Measurements from ENCODE around the gene JPH3. TPM values are rescaled to one million over a fixed set of nuclear protein-coding genes. Genes with fewer than 3 reads are reported as not detected.

The JPH3 gene
- total RNA-seq, 2 experiments from 2014 or later = 0.07 to 0.14 TPM

GRCh38 chr16:87637357-87637756 lies 35.0 kb downstream of the JPH3 start:
- H3K4me3 Mint-ChIP-seq = no peak overlapping the region

GRCh38 chr16:87638736-87639135 lies 36.4 kb downstream of the JPH3 start:
- H3K27me3 Mint-ChIP-seq (ENCODE audit: low read depth) = no peaks in the 10 kb centered on the region

More at GRCh38 chr16:87637357-87637756, 35.0 kb downstream of the JPH3 start:
- H3K9me3 Mint-ChIP-seq = no peaks in the 10 kb centered on the region
- CTCF ChIA-PET = interaction anchor here (0.7 to 4.2 kb wide), 10 partner anchors 40 to 851 kb away, joined by 3 to 39 read pairs (median 5); partner anchors contain the start of gene MAP1LC3B
- peaks cover 15% of the 10 kb centered on the region for H3K4me1 Mint-ChIP-seq (ENCODE audit: low read depth)
- no peak overlapping the region for H3K27ac Mint-ChIP-seq
- H3K36me3 Mint-ChIP-seq (ENCODE audit: low read depth) = no peaks in the 10 kb centered on the region
- intact Hi-C loops (cut with micrococcal nuclease) = loop anchor here (2.0 to 5.0 kb wide), 2 partner anchors 235 to 313 kb away; no protein-coding TSS in a partner anchor
- H3K27me3 Mint-ChIP-seq (ENCODE audit: low read depth) = no peaks in the 10 kb centered on the region
- no peak for DNase-seq

DNA sequence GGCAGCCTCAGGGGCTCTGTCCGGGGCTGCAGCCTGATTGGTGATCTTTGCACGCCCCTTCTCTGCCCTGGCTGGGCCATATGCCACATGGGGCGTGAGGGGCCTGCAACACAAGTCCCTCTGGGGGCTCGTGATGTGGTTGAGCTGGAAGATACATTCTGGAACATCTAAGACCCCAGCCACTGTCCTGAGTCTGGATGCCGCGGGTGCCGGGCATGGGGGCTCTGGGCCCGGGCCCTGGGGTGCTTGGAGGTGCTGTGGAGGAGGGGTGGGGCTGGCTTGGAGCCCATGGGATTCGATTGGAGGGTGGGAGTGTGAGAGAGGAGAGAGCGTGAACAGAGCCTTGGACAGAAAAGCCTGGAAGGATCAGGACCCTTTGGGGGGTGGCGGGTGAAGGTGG lies 39.4 kb downstream of the JPH3 start:
- CTCF ChIA-PET = interaction anchor here (0.8 kb wide), 1 partner anchor 225 kb away, joined by 3 read pairs; no protein-coding TSS in a partner anchor
- intact Hi-C loops (cut with micrococcal nuclease) = no loop called here

More at GRCh38 chr16:87638736-87639135, 36.4 kb downstream of the JPH3 start:
- no peaks in the 10 kb centered on the region for H3K9me3 Mint-ChIP-seq
- intact Hi-C loops (cut with micrococcal nuclease) = loop anchor here (5.0 kb wide), 1 partner anchor 234 kb away; no protein-coding TSS in a partner anchor
- H3K27ac Mint-ChIP-seq = no peak overlapping the region
- peaks cover 15% of the 10 kb centered on the region for H3K4me1 Mint-ChIP-seq (ENCODE audit: low read depth)
- CTCF ChIA-PET = no interaction called here
- H3K36me3 Mint-ChIP-seq (ENCODE audit: low read depth) = no peaks in the 10 kb centered on the region
- H3K4me3 Mint-ChIP-seq = no peak overlapping the region
- no peak for DNase-seq

GRCh38 chr16:87642491-87642890 lies 40.2 kb downstream of the JPH3 start:
- intact Hi-C loops (cut with micrococcal nuclease) = no loop called here
- Mint-ChIP-seq H3K27ac (no peak overlapping the region), H3K36me3 (ENCODE audit: low read depth) (no peaks in the 10 kb centered on the region), H3K27me3 (ENCODE audit: low read depth) (no peaks in the 10 kb centered on the region), H3K4me1 (ENCODE audit: low read depth) (no peaks in the 10 kb centered on the region), H3K9me3 (no peaks in the 10 kb centered on the region), H3K4me3 (no peak overlapping the region)
- DNase-seq = no peak
- CTCF ChIA-PET = interaction anchor here (0.7 kb wide), 1 partner anchor 37 kb away, joined by 3 read pairs; no protein-coding TSS in a partner anchor

More for the DNA sequence above, 39.4 kb downstream of the JPH3 start:
- Mint-ChIP-seq H3K9me3 (no peaks in the 10 kb centered on the region), H3K27me3 (ENCODE audit: low read depth) (no peaks in the 10 kb centered on the region), H3K4me3 (no peak overlapping the region), H3K36me3 (ENCODE audit: low read depth) (no peaks in the 10 kb centered on the region), H3K4me1 (ENCODE audit: low read depth) (no peaks in the 10 kb centered on the region), H3K27ac (no peak overlapping the region)
- DNase-seq = no peak

DNA sequence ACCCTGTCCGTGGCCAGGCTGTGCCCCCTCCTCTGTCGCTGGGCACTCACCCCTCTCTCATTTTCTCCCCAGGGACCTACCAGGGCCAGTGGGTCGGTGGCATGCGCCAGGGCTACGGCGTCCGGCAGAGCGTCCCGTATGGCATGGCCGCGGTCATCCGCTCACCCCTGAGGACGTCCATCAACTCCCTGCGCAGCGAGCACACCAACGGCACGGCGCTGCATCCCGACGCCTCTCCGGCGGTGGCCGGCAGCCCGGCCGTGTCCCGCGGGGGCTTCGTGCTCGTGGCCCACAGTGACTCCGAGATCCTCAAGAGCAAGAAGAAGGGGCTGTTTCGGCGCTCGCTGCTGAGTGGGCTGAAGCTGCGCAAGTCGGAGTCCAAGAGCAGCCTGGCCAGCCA lies 41.9 kb downstream of the JPH3 start:
- Mint-ChIP-seq H3K27ac (no peak overlapping the region), H3K9me3 (no peaks in the 10 kb centered on the region), H3K27me3 (ENCODE audit: low read depth) (no peaks in the 10 kb centered on the region), H3K4me1 (ENCODE audit: low read depth) (no peaks in the 10 kb centered on the region), H3K36me3 (ENCODE audit: low read depth) (no peaks in the 10 kb centered on the region), H3K4me3 (no peak overlapping the region)
- intact Hi-C loops (cut with micrococcal nuclease) = no loop called here
- no peak for DNase-seq
- CTCF ChIA-PET = interaction anchor here (1.2 kb wide), 1 partner anchor 9 kb away, joined by 3 read pairs; no protein-coding TSS in a partner anchor

GRCh38 chr16:87644596-87644995 lies 42.3 kb downstream of the JPH3 start:
- no peaks in the 10 kb centered on the region for H3K27me3 Mint-ChIP-seq (ENCODE audit: low read depth)
- no peak overlapping the region for H3K27ac Mint-ChIP-seq
- CTCF ChIA-PET = interaction anchor here (1.2 kb wide), 1 partner anchor 8 kb away, joined by 3 read pairs; no protein-coding TSS in a partner anchor
- no peak for DNase-seq
- intact Hi-C loops (cut with micrococcal nuclease) = no loop called here
- no peaks in the 10 kb centered on the region for H3K9me3 Mint-ChIP-seq
- H3K4me1 Mint-ChIP-seq (ENCODE audit: low read depth) = no peaks in the 10 kb centered on the region
- H3K4me3 Mint-ChIP-seq = no peak overlapping the region
- H3K36me3 Mint-ChIP-seq (ENCODE audit: low read depth) = no peaks in the 10 kb centered on the region

- intact Hi-C loops (cut with micrococcal nuclease) = no loop called here
- H3K9me3 Mint-ChIP-seq = no peaks in the 10 kb centered on the region
- H3K27ac Mint-ChIP-seq = no peak overlapping the region
- H3K4me1 Mint-ChIP-seq (ENCODE audit: low read depth) = no peaks in the 10 kb centered on the region
- no peak overlapping the region for H3K4me3 Mint-ChIP-seq
- H3K27me3 Mint-ChIP-seq (ENCODE audit: low read depth) = no peaks in the 10 kb centered on the region
- CTCF ChIA-PET = interaction anchor here (1.7 kb wide), 1 partner anchor 9 kb away, joined by 3 read pairs; no protein-coding TSS in a partner anchor
- no peaks in the 10 kb centered on the region for H3K36me3 Mint-ChIP-seq (ENCODE audit: low read depth)
- DNase-seq = no peak
These were observed 43.5 kb downstream of the JPH3 start for GRCh38 chr16:87645802-87646201.

- Mint-ChIP-seq H3K4me3 (no peak overlapping the region), H3K9me3 (no peaks in the 10 kb centered on the region), H3K36me3 (ENCODE audit: low read depth) (no peaks in the 10 kb centered on the region), H3K27me3 (ENCODE audit: low read depth) (no peaks in the 10 kb centered on the region), H3K27ac (no peak overlapping the region), H3K4me1 (ENCODE audit: low read depth) (no peaks in the 10 kb centered on the region)
- intact Hi-C loops (cut with micrococcal nuclease) = no loop called here
- DNase-seq = no peak
- CTCF ChIA-PET = interaction anchor here (1.0 to 1.7 kb wide), 2 partner anchors 11 to 14 kb away, joined by 3 to 4 read pairs; no protein-coding TSS in a partner anchor
These were observed 45.3 kb downstream of the JPH3 start for GRCh38 chr16:87647431-87648185.

DNA sequence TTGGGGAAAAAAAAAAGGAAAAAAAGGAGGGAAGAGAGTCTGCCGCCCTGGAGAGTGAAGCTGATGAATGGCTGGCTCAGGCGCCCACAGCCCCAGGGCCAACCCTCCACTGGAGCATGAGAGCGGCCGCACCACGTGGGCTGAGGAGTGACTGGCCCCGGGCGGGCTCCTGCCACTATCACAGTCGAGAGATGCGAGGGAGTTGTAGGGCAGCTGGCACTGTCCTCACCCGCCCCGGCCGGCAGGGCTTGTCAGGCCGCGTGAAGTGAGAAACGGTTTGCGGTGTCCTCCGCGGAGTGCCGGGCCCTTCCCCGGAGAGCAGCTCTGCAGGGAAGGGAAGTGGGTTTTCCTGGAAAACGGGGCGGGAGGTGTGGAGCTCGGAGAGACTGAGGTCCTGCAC lies 45.9 kb downstream of the JPH3 start:
- no peak overlapping the region for H3K4me3 Mint-ChIP-seq
- no peak overlapping the region for H3K27ac Mint-ChIP-seq
- no peaks in the 10 kb centered on the region for H3K4me1 Mint-ChIP-seq (ENCODE audit: low read depth)
- no peaks in the 10 kb centered on the region for H3K27me3 Mint-ChIP-seq (ENCODE audit: low read depth)
- no peak for DNase-seq
- H3K9me3 Mint-ChIP-seq = no peaks in the 10 kb centered on the region
- H3K36me3 Mint-ChIP-seq (ENCODE audit: low read depth) = no peaks in the 10 kb centered on the region
- CTCF ChIA-PET = interaction anchor here (1.0 kb wide), 1 partner anchor 15 kb away, joined by 4 read pairs; no protein-coding TSS in a partner anchor
- intact Hi-C loops (cut with micrococcal nuclease) = no loop called here

- Mint-ChIP-seq H3K4me3 (no peak overlapping the region), H3K4me1 (ENCODE audit: low read depth) (no peaks in the 10 kb centered on the region), H3K27ac (no peak overlapping the region), H3K27me3 (ENCODE audit: low read depth) (no peaks in the 10 kb centered on the region), H3K9me3 (no peaks in the 10 kb centered on the region), H3K36me3 (ENCODE audit: low read depth) (no peaks in the 10 kb centered on the region)
- DNase-seq = no peak
- CTCF ChIA-PET = interaction anchor here (1.0 kb wide), 1 partner anchor 15 kb away, joined by 4 read pairs; no protein-coding TSS in a partner anchor
- intact Hi-C loops (cut with micrococcal nuclease) = no loop called here
These were observed 46.6 kb downstream of the JPH3 start for GRCh38 chr16:87648698-87649487.

DNA sequence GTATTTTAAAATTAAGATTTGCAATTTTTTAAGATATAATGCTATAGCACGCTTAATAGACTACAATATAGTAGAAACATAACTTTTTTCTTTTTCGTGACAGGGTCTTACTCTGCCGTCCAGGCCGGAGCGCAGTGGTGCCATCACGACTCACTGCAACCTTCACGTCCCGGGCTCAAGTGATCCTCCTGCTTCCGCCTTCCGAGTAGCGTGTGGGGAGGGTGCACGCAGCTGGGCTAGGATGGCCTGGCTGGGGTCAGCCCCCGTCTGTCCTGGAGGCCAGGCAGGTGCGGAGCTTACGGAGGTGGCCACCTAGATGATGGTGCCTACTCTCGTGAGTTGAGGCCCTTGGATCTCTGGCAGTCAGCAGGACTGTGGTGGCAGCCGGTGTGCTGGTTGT lies 50.1 kb downstream of the JPH3 start:
- no peak overlapping the region for H3K27ac Mint-ChIP-seq
- CTCF ChIA-PET = interaction anchor here (1.2 to 1.4 kb wide), 2 partner anchors 8 to 12 kb away, joined by 3 read pairs; no protein-coding TSS in a partner anchor
- no peak for DNase-seq
- intact Hi-C loops (cut with micrococcal nuclease) = loop anchor here (10.0 kb wide), 1 partner anchor 112 kb away; the partner anchor contains the start of gene KLHDC4
- no peaks in the 10 kb centered on the region for H3K36me3 Mint-ChIP-seq (ENCODE audit: low read depth)
- no peaks in the 10 kb centered on the region for H3K27me3 Mint-ChIP-seq (ENCODE audit: low read depth)
- H3K4me3 Mint-ChIP-seq = no peak overlapping the region
- H3K4me1 Mint-ChIP-seq (ENCODE audit: low read depth) = no peaks in the 10 kb centered on the region
- no peaks in the 10 kb centered on the region for H3K9me3 Mint-ChIP-seq

GRCh38 chr16:87652799-87653198 lies 50.5 kb downstream of the JPH3 start:
- H3K4me3 Mint-ChIP-seq = no peak overlapping the region
- H3K4me1 Mint-ChIP-seq (ENCODE audit: low read depth) = no peaks in the 10 kb centered on the region
- no peaks in the 10 kb centered on the region for H3K36me3 Mint-ChIP-seq (ENCODE audit: low read depth)
- H3K27ac Mint-ChIP-seq = no peak overlapping the region
- intact Hi-C loops (cut with micrococcal nuclease) = loop anchor here (10.0 kb wide), 1 partner anchor 112 kb away; the partner anchor contains the start of gene KLHDC4
- CTCF ChIA-PET = interaction anchor here (1.4 kb wide), 1 partner anchor 9 kb away, joined by 3 read pairs; no protein-coding TSS in a partner anchor
- H3K9me3 Mint-ChIP-seq = no peaks in the 10 kb centered on the region
- H3K27me3 Mint-ChIP-seq (ENCODE audit: low read depth) = no peaks in the 10 kb centered on the region
- no peak for DNase-seq
